T-cell (primary cell): ENCODE data around the gene IRX2. TPM values are rescaled to one million over a fixed set of nuclear protein-coding genes. Genes with fewer than 3 reads are reported as not detected.

Source experiments
- ATAC-seq, 4 experiments: fragments of 200-7000 bp in 3 of 4; fragments of 150-1000 bp in 1 of 4; cut with Tn5 transposase; replicated peaks in 1 of 4; 1 replicate in 3 of 4; 2 replicates in 1 of 4; pipeline ENCODE4 v1.10.0; 2021; ENCODE audit warnings: moderate library complexity in 3 of 4, mild to moderate bottlenecking in 2 of 4, moderate number of reproducible peaks in 1 of 4
- CTCF ChIA-PET, 2 donors: fragments of 300-600 bp; sonication (Branson Sonifier 250); formaldehyde crosslinking; loops; one replicate each; lab custom pipeline; 2022; ENCODE audit warnings: antibody characterized with exemption in 2 of 2; lab: Charles Lee
- POLR2A ChIA-PET, 2 donors: fragments of 300-600 bp; sonication (Branson Sonifier 250); formaldehyde crosslinking; loops; one replicate each; lab custom pipeline; 2022; ENCODE audit warnings: antibody characterized with exemption in 2 of 2; lab: Charles Lee
- DNase-seq, 35 experiments: peaks; one replicate each; pipeline versions ENCODE4 v3.0.0 to v3.0.0-alpha.2; 2013 to 2023
- H3K27ac ChIP-seq: one replicate; pipeline ENCODE4 v1.5.1; 2013; ENCODE audit warnings: low read length
- H3K27me3 ChIP-seq, 2 experiments: replicated peaks in 1 of 2; 1 replicate in 1 of 2; 2 replicates in 1 of 2; pipeline versions ENCODE4 v1.6.1 to v1.7.0; 2013; ENCODE audit warnings: low read length in 1 of 2, mixed read lengths in 1 of 2; ENCODE audit not compliant: control insufficient read depth in 2 of 2, insufficient read depth in 2 of 2; ENCODE audit errors: extremely low read depth in 1 of 2
- H3K36me3 ChIP-seq, 2 donors: 1 replicate in 1 of 2; 2 replicates in 1 of 2; pipeline versions ENCODE4 v1.6.1 to v1.7.0; 2013; ENCODE audit warnings: low read length in 1 of 2; ENCODE audit not compliant: control insufficient read depth in 2 of 2, insufficient read depth in 1 of 2; ENCODE audit errors: extremely low read depth in 1 of 2
- H3K4me1 ChIP-seq, 2 experiments: 1 replicate in 1 of 2; 2 replicates in 1 of 2; pipeline versions ENCODE4 v1.6.1 to v1.7.0; 2013; ENCODE audit warnings: low read length in 2 of 2, mixed read lengths in 1 of 2; ENCODE audit not compliant: insufficient read depth in 2 of 2, control insufficient read depth in 1 of 2; ENCODE audit errors: extremely low read depth in 1 of 2
- H3K4me3 ChIP-seq, 2 donors: 1 replicate in 1 of 2; 2 replicates in 1 of 2; pipeline versions ENCODE4 v1.5.1 to v1.7.0; 2013; ENCODE audit warnings: mild to moderate bottlenecking in 2 of 2, low read length in 1 of 2, moderate library complexity in 1 of 2; ENCODE audit not compliant: control insufficient read depth in 1 of 2; ENCODE audit errors: extremely low read depth in 1 of 2
- H3K9me3 ChIP-seq: 2 replicates; pipeline ENCODE4 v1.7.0; 2013
- H3K27ac Mint-ChIP-seq, 2 donors: one replicate each; pipeline ENCODE4 v1.8.0; 2020 to 2021; ENCODE audit warnings: mild to moderate bottlenecking in 2 of 2, mixed read lengths in 2 of 2
- H3K27me3 Mint-ChIP-seq, 2 donors: one replicate each; pipeline ENCODE4 v1.8.0; 2021 to 2022; ENCODE audit warnings: mixed read lengths in 2 of 2
- H3K36me3 Mint-ChIP-seq: one replicate; pipeline ENCODE4 v1.8.0; 2021; ENCODE audit warnings: mixed read lengths
- H3K4me1 Mint-ChIP-seq, 3 donors: one replicate each; pipeline ENCODE4 v1.8.0; 2020 to 2022; ENCODE audit warnings: mixed read lengths in 3 of 3, mild to moderate bottlenecking in 1 of 3
- H3K4me3 Mint-ChIP-seq, 3 donors: one replicate each; pipeline ENCODE4 v1.8.0; 2020 to 2022; ENCODE audit warnings: mild to moderate bottlenecking in 3 of 3, mixed read lengths in 3 of 3, moderate library complexity in 3 of 3
- H3K9me3 Mint-ChIP-seq, 3 donors: one replicate each; pipeline ENCODE4 v1.8.0; 2020 to 2022; ENCODE audit warnings: mixed read lengths in 3 of 3
- WGBS: methylation state at CpG from one replicate; pipeline ENCODE4 v1.1.5; 2013; ENCODE audit warnings: missing lambda C conversion rate; ENCODE audit not compliant: insufficient coverage; 5-methylcytosine and 5-hydroxymethylcytosine counted together
- total RNA-seq, 35 experiments: library from RNA in 6 of 35; stranded (reverse) in 6 of 35; fragments of 120-200 nt in 1 of 35; gene quantifications; one replicate each; pipeline versions ENCODE4 v1.2.1 to v1.2.4 and lab custom pipeline; 2013 to 2026

Gene IRX2
- total RNA-seq, 5 donors from 2014 or later (not counting 1 experiment from before 2014, with no cell fraction given) = 0.13 to 0.26 TPM; not detected in 3

DNA sequence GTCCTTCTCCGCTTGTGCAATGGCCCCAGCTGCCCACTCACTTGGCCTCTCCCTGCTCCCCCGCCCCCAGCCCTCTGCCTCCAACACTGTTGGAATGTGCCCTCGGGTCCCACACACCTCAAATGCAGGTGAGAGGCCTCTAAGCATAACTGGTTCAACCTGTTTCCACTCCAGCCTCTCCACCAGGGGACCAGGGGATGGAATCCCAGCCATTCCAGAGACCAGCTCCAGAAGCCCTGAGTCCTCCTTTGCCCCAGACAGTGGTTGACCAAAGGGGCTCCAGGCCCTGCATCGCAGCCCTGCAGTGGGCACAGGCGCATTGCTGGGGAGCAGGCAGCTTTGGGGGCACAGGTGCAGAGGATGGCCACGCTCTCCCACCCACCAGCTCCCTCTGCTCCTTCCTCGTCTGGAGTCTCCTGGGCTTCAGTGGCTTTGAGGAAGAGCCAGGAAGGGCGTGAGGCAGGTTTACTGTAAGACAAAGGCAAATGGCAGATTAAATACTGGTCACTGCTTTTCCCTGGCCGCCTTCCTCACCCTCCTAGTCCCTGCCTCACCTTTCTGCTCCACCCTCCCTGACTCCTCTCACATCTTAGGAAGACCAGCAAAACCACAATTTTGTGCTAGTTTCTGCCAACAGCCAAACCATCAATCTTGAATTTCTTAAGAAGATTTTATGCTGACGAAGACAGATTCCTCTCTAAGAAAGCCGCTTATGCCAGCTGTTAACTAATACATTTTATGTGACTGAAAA is 29.1 kb upstream of the IRX2 start:
- no peaks in the 10 kb centered on the region for H3K36me3 Mint-ChIP-seq
- peaks cover 0 to 8% of the 10 kb centered on the region in 2 experiments for H3K27me3 ChIP-seq
- WGBS = 51% methylated on average over 6 of the region's 11 CpGs
- H3K9me3 Mint-ChIP-seq = peaks cover 0 to 22% (median 12%) of the 10 kb centered on the region in 3 donors
- no peaks in the 10 kb centered on the region for H3K9me3 ChIP-seq
- no peak overlapping the region for H3K4me3 ChIP-seq
- DNase-seq = no peak
- H3K27ac ChIP-seq = no peak overlapping the region
- peaks cover 0 to 6% of the 10 kb centered on the region in 2 donors for H3K27me3 Mint-ChIP-seq
- H3K4me1 Mint-ChIP-seq = no peaks in the 10 kb centered on the region
- no peaks in the 10 kb centered on the region for H3K36me3 ChIP-seq
- H3K4me3 Mint-ChIP-seq = no peak overlapping the region
- POLR2A ChIA-PET = no interaction called here
- CTCF ChIA-PET = no interaction called here
- H3K27ac Mint-ChIP-seq = no peak overlapping the region
- no peaks in the 10 kb centered on the region for H3K4me1 ChIP-seq
- ATAC-seq = no peak

GRCh38 chr5:2779459-2779858 is 28.0 kb upstream of the IRX2 start:
- peaks cover 0 to 8% of the 10 kb centered on the region in 2 experiments for H3K27me3 ChIP-seq
- no peak overlapping the region for H3K4me3 Mint-ChIP-seq
- no peaks in the 10 kb centered on the region for H3K4me1 Mint-ChIP-seq
- H3K36me3 ChIP-seq = no peaks in the 10 kb centered on the region
- no peak overlapping the region for H3K4me3 ChIP-seq
- no peak overlapping the region for H3K27ac Mint-ChIP-seq
- ChIA-PET POLR2A (no interaction called here), CTCF (no interaction called here)
- H3K36me3 Mint-ChIP-seq = no peaks in the 10 kb centered on the region
- H3K9me3 ChIP-seq = no peaks in the 10 kb centered on the region
- H3K27ac ChIP-seq = no peak overlapping the region
- WGBS = 73% methylated on average over 8 of the region's 9 CpGs
- no peak for ATAC-seq
- no peak for DNase-seq
- no peaks in the 10 kb centered on the region for H3K4me1 ChIP-seq
- peaks cover 0 to 21% (median 4%) of the 10 kb centered on the region in 3 donors for H3K9me3 Mint-ChIP-seq
- peaks cover 0 to 6% of the 10 kb centered on the region in 2 donors for H3K27me3 Mint-ChIP-seq

GRCh38 chr5:2776337-2777302 is 25.1 kb upstream of the IRX2 start:
- Histone ChIP-seq H3K27me3 (peaks cover 0 to 8% of the 10 kb centered on the region in 2 experiments), H3K9me3 (no peaks in the 10 kb centered on the region), H3K36me3 (no peaks in the 10 kb centered on the region), H3K4me1 (no peaks in the 10 kb centered on the region), H3K4me3 (no peak overlapping the region), H3K27ac (no peak overlapping the region)
- no peaks in the 10 kb centered on the region for H3K4me1 Mint-ChIP-seq
- H3K27ac Mint-ChIP-seq = no peak overlapping the region
- peaks cover 0 to 6% of the 10 kb centered on the region in 2 donors for H3K27me3 Mint-ChIP-seq
- no peak for ATAC-seq
- CTCF ChIA-PET = no interaction called here
- H3K36me3 Mint-ChIP-seq = no peaks in the 10 kb centered on the region
- peaks cover 0 to 15% (median 4%) of the 10 kb centered on the region in 3 donors for H3K9me3 Mint-ChIP-seq
- H3K4me3 Mint-ChIP-seq = no peak overlapping the region
- POLR2A ChIA-PET = no interaction called here
- WGBS = 59% methylated on average over 15 of the region's 20 CpGs
- DNase-seq = no peak

DNA sequence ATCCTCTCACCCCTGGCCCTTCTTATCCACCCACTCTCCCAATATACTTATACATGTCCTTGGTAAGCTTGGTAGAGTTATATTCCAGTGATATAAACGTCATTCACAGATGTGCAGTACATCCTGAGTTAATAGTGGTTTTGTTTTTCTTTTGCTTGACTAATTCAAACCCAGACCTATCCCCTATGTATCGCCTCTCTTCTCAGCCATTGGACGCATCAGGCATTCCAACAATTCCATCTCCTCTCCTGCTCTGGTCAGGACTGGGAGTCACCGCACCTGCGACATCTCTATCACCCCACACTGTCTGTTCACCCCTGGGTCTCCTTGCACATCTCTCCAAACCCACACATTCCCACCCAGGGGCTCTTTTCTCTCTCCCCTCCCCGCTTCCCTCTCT is 21.9 kb upstream of the IRX2 start:
- Histone ChIP-seq H3K9me3 (no peaks in the 10 kb centered on the region), H3K27me3 (no peaks in the 10 kb centered on the region), H3K27ac (no peak overlapping the region), H3K4me1 (no peaks in the 10 kb centered on the region), H3K4me3 (no peak overlapping the region), H3K36me3 (no peaks in the 10 kb centered on the region)
- Mint-ChIP-seq H3K27me3 (peaks cover 0 to 2% of the 10 kb centered on the region in 2 donors), H3K36me3 (no peaks in the 10 kb centered on the region), H3K9me3 (peaks cover 2 to 19% (median 4%) of the 10 kb centered on the region in 3 donors), H3K4me3 (no peak overlapping the region), H3K4me1 (no peaks in the 10 kb centered on the region), H3K27ac (no peak overlapping the region)
- POLR2A ChIA-PET = no interaction called here
- ATAC-seq (no peak), DNase-seq (no peak)
- CTCF ChIA-PET = no interaction called here
- WGBS = 95% methylated on average over 2 of the region's 6 CpGs

GRCh38 chr5:2767089-2767488 is 15.6 kb upstream of the IRX2 start:
- peaks cover 0 to 20% (median 2%) of the 10 kb centered on the region in 3 donors for H3K9me3 Mint-ChIP-seq

GRCh38 chr5:2764581-2764980 is 13.1 kb upstream of the IRX2 start:
- no peaks in the 10 kb centered on the region for H3K4me1 ChIP-seq
- Mint-ChIP-seq H3K27me3 (peaks cover 10 to 19% of the 10 kb centered on the region in 2 donors), H3K4me1 (no peaks in the 10 kb centered on the region), H3K36me3 (no peaks in the 10 kb centered on the region), H3K9me3 (peaks cover 0 to 19% (median 2%) of the 10 kb centered on the region in 3 donors), H3K27ac (no peak overlapping the region), H3K4me3 (no peak overlapping the region)
- H3K36me3 ChIP-seq = no peaks in the 10 kb centered on the region
- H3K27me3 ChIP-seq = peaks cover 7 to 14% of the 10 kb centered on the region in 2 experiments
- DNase-seq (no peak), ATAC-seq (no peak)
- H3K27ac ChIP-seq = no peak overlapping the region
- H3K4me3 ChIP-seq = no peak overlapping the region
- CTCF ChIA-PET = no interaction called here
- H3K9me3 ChIP-seq = no peaks in the 10 kb centered on the region
- POLR2A ChIA-PET = no interaction called here
- 86% methylated on average over 10 of the region's 15 CpGs for WGBS

More at GRCh38 chr5:2767089-2767488, 15.6 kb upstream of the IRX2 start:
- no peaks in the 10 kb centered on the region for H3K9me3 ChIP-seq
- CTCF ChIA-PET = no interaction called here
- 82% methylated on average over 4 of the region's 6 CpGs for WGBS
- Mint-ChIP-seq H3K27ac (no peak overlapping the region), H3K4me1 (no peaks in the 10 kb centered on the region), H3K36me3 (no peaks in the 10 kb centered on the region), H3K27me3 (peaks cover 6 to 12% of the 10 kb centered on the region in 2 donors), H3K4me3 (no peak overlapping the region)
- no peaks in the 10 kb centered on the region for H3K4me1 ChIP-seq
- ATAC-seq = no peak
- no peak overlapping the region for H3K4me3 ChIP-seq
- DNase-seq = no peak
- no peaks in the 10 kb centered on the region for H3K36me3 ChIP-seq
- POLR2A ChIA-PET = no interaction called here
- peaks cover 0 to 9% of the 10 kb centered on the region in 2 experiments for H3K27me3 ChIP-seq
- no peak overlapping the region for H3K27ac ChIP-seq
